ENCODE data around the gene EDEM3. TPM values are rescaled to one million over a fixed set of nuclear protein-coding genes. Genes with fewer than 3 reads are reported as not detected.

Gene EDEM3
- total and polyA plus RNA-seq, 4 donors: 11.7 to 53.8 (median 23.7) TPM

DNA sequence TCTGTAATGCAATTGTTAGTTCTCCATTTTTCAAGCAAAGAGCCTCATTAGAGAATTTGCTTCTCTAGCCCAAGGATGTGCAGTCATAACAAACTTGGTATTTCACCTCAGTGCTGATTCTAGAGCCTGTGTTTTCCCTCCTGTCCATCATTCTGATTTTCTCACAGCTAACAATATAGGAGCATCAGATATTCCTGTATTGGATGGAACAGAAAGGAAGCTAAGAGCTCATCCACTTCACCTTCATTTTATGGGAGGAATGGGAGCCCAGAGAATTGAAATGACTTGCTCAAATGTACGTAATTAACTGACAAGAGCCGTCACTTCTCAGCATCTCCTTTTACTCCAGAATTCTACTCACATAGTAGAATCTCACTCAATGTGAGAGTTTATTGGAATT lies 96.6 kb downstream of the EDEM3 start:
- H3K9me3 ChIP-seq (ENCODE audit: control insufficient read depth in 4 of 4, low read length in 3 of 4): no peaks in the 10 kb centered on the region
- 96% methylated on average over 2 of the region's 2 CpGs for WGBS
- DNase-seq (ENCODE audit: low spot score): no peak
- H3K9ac ChIP-seq (ENCODE audit: low read depth in 1 of 2, low read length in 2 of 2): no peak overlapping the region
- H3K36me3 ChIP-seq (ENCODE audit: control insufficient read depth in 4 of 4, insufficient read depth in 3 of 4, low read depth in 1 of 4, low read length in 3 of 4): no peaks in the 10 kb centered on the region
- no peak overlapping the region for H3K27ac ChIP-seq (ENCODE audit: low read depth in 1 of 2, low read length in 2 of 2)
- no peaks in the 10 kb centered on the region for H3K27me3 ChIP-seq (ENCODE audit: control insufficient read depth in 4 of 4, insufficient read depth in 4 of 4, low read length in 3 of 4)
- TF ChIP-seq, protein P1, sequence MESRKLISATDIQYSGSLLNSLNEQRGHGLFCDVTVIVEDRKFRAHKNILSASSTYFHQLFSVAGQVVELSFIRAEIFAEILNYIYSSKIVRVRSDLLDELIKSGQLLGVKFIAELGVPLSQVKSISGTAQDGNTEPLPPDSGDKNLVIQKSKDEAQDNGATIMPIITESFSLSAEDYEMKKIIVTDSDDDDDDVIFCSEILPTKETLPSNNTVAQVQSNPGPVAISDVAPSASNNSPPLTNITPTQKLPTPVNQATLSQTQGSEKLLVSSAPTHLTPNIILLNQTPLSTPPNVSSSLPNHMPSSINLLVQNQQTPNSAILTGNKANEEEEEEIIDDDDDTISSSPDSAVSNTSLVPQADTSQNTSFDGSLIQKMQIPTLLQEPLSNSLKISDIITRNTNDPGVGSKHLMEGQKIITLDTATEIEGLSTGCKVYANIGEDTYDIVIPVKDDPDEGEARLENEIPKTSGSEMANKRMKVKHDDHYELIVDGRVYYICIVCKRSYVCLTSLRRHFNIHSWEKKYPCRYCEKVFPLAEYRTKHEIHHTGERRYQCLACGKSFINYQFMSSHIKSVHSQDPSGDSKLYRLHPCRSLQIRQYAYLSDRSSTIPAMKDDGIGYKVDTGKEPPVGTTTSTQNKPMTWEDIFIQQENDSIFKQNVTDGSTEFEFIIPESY (IDR thresholded peaks at IDR 0.05): no peak
- TF ChIP-seq YY1 (IDR thresholded peaks at IDR 0.05): no peak
- TF ChIP-seq, protein P2, sequence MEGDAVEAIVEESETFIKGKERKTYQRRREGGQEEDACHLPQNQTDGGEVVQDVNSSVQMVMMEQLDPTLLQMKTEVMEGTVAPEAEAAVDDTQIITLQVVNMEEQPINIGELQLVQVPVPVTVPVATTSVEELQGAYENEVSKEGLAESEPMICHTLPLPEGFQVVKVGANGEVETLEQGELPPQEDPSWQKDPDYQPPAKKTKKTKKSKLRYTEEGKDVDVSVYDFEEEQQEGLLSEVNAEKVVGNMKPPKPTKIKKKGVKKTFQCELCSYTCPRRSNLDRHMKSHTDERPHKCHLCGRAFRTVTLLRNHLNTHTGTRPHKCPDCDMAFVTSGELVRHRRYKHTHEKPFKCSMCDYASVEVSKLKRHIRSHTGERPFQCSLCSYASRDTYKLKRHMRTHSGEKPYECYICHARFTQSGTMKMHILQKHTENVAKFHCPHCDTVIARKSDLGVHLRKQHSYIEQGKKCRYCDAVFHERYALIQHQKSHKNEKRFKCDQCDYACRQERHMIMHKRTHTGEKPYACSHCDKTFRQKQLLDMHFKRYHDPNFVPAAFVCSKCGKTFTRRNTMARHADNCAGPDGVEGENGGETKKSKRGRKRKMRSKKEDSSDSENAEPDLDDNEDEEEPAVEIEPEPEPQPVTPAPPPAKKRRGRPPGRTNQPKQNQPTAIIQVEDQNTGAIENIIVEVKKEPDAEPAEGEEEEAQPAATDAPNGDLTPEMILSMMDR (IDR thresholded peaks at IDR 0.05; ENCODE audit: low read depth, low read length, missing input control): no peak
- no peak for TF ChIP-seq RAD21 (IDR thresholded peaks at IDR 0.05)
- TF ChIP-seq, protein P3, sequence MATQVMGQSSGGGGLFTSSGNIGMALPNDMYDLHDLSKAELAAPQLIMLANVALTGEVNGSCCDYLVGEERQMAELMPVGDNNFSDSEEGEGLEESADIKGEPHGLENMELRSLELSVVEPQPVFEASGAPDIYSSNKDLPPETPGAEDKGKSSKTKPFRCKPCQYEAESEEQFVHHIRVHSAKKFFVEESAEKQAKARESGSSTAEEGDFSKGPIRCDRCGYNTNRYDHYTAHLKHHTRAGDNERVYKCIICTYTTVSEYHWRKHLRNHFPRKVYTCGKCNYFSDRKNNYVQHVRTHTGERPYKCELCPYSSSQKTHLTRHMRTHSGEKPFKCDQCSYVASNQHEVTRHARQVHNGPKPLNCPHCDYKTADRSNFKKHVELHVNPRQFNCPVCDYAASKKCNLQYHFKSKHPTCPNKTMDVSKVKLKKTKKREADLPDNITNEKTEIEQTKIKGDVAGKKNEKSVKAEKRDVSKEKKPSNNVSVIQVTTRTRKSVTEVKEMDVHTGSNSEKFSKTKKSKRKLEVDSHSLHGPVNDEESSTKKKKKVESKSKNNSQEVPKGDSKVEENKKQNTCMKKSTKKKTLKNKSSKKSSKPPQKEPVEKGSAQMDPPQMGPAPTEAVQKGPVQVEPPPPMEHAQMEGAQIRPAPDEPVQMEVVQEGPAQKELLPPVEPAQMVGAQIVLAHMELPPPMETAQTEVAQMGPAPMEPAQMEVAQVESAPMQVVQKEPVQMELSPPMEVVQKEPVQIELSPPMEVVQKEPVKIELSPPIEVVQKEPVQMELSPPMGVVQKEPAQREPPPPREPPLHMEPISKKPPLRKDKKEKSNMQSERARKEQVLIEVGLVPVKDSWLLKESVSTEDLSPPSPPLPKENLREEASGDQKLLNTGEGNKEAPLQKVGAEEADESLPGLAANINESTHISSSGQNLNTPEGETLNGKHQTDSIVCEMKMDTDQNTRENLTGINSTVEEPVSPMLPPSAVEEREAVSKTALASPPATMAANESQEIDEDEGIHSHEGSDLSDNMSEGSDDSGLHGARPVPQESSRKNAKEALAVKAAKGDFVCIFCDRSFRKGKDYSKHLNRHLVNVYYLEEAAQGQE (IDR thresholded peaks at IDR 0.05): no peak
- TF ChIP-seq HNF4G (IDR thresholded peaks at IDR 0.05): no peak
- TF ChIP-seq RXRA (IDR thresholded peaks at IDR 0.05): no peak
- TF ChIP-seq EGR1 (IDR thresholded peaks at IDR 0.05; ENCODE audit: low read depth in 2 of 2): no peak
- TF ChIP-seq TAF1 (conservative IDR thresholded peaks at IDR 0.05): no peak
- TF ChIP-seq, protein P4, sequence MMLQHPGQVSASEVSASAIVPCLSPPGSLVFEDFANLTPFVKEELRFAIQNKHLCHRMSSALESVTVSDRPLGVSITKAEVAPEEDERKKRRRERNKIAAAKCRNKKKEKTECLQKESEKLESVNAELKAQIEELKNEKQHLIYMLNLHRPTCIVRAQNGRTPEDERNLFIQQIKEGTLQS (IDR thresholded peaks at IDR 0.05): no peak
- TF ChIP-seq HNF4A (conservative IDR thresholded peaks at IDR 0.05): no peak
- TF ChIP-seq, protein P5, sequence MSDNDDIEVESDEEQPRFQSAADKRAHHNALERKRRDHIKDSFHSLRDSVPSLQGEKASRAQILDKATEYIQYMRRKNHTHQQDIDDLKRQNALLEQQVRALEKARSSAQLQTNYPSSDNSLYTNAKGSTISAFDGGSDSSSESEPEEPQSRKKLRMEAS (IDR thresholded peaks at IDR 0.05): no peak
- TF ChIP-seq NR2F2 (IDR thresholded peaks at IDR 0.05): no peak
- no peak for TF ChIP-seq SP1 (IDR thresholded peaks at IDR 0.05)
- no peak for TF ChIP-seq FOXA2 (IDR thresholded peaks at IDR 0.05)
- no peak for TF ChIP-seq FOXA1 (IDR thresholded peaks at IDR 0.05)
- no peak for TF ChIP-seq JUND (IDR thresholded peaks at IDR 0.05)
- TF ChIP-seq GABPA (IDR thresholded peaks at IDR 0.05 in 1 of 2, conservative IDR thresholded peaks at IDR 0.05 in 1 of 2): no peak
- no peak overlapping the region for H3K4me3 ChIP-seq (ENCODE audit: low read depth in 1 of 3, low read length in 3 of 3)
- no peaks in the 10 kb centered on the region for H3K4me1 ChIP-seq (ENCODE audit: control insufficient read depth in 4 of 4, insufficient read depth in 4 of 4, low read length in 3 of 4)

Data from liver (tissue), 9 donors.